OCI-LY1 (cell line): ENCODE measurements around the gene AK6.

ENCODE experiments used
- CTCF ChIP-seq: fragments of 200-600 bp; sonication (generic), shearing (Covaris generic); IDR thresholded peaks from 2 replicates; pipeline ENCODE4 v1.5.1; 2017; ENCODE audit warnings: mild to moderate bottlenecking, antibody characterized with exemption, low read length, moderate library complexity, mixed read lengths
- EZH2 ChIP-seq: fragments of 200-600 bp; sonication (generic), shearing (Covaris generic); IDR thresholded peaks from 2 replicates; pipeline ENCODE4 v1.8.0; 2017; ENCODE audit warnings: borderline replicate concordance, mixed run types, mild to moderate bottlenecking, antibody characterized with exemption, low read length, moderate library complexity, mixed read lengths

- no peak for TF ChIP-seq EZH2
- TF ChIP-seq CTCF: no peak
Observed at GRCh38 chr5:69317391-69317790, 51.9 kb downstream of the AK6 start.
